ENCODE results near the gene EXOC1. TPM values are rescaled to one million over a fixed set of nuclear protein-coding genes. Genes with fewer than 3 reads are reported as not detected.

Gene EXOC1
- total RNA-seq, 1 experiment from 2014 or later, result 21.2 TPM

- Histone ChIP-seq H3K79me2 (ENCODE audit: insufficient read depth, low read length) (no peaks in the 10 kb centered on the region), H2BK5ac (ENCODE audit: insufficient read length, low read length) (no peak overlapping the region), H2BK15ac (ENCODE audit: low read depth, low read length) (no peak overlapping the region), H3K9ac (ENCODE audit: extremely low read depth, insufficient read length, low read length) (no peak overlapping the region), H3K79me1 (ENCODE audit: insufficient read depth, low read depth, low read length, poor library complexity, severe bottlenecking) (no peaks in the 10 kb centered on the region), H4K5ac (ENCODE audit: insufficient read length, low read depth, low read length) (no peak overlapping the region), H2AK5ac (ENCODE audit: insufficient read length, low read length) (no peak overlapping the region), H3K27me3 (ENCODE audit: insufficient read depth, low read length) (no peaks in the 10 kb centered on the region), H4K8ac (replicated peaks; ENCODE audit: insufficient read length, low read depth, low read length) (no peak overlapping the region), H4K20me1 (ENCODE audit: control insufficient read depth, insufficient read depth, insufficient read length) (no peaks in the 10 kb centered on the region), H3T11ph (ENCODE audit: low read length) (no peak overlapping the region), H3K23me2 (ENCODE audit: insufficient read length, low read depth, low read length, poor library complexity, severe bottlenecking) (no peaks in the 10 kb centered on the region), H3K4ac (ENCODE audit: low read depth, low read length) (no peak overlapping the region), H3K14ac (ENCODE audit: insufficient read depth, low read length) (no peak overlapping the region), H2BK20ac (ENCODE audit: low read depth, low read length, poor library complexity, severe bottlenecking) (no peak overlapping the region), H3K18ac (ENCODE audit: insufficient read length, low read depth, low read length) (no peak overlapping the region), H3K9me3 (ENCODE audit: control insufficient read depth, low read depth, low read length) (no peaks in the 10 kb centered on the region), H3K23ac (ENCODE audit: insufficient read length, low read depth, low read length) (no peak overlapping the region), H2BK12ac (ENCODE audit: insufficient read length, low read depth, low read length) (no peak overlapping the region), H3K4me2 (ENCODE audit: insufficient read depth, insufficient read length, low read length) (no peak overlapping the region), H3K27ac (ENCODE audit: insufficient read length, low read depth, low read length) (no peak overlapping the region), H2AFZ (ENCODE audit: low read length) (no peak overlapping the region), H3K4me1 (ENCODE audit: insufficient read depth, low read length) (no peaks in the 10 kb centered on the region), H4K91ac (ENCODE audit: insufficient read length, low read depth, low read length) (no peak overlapping the region), H3K56ac (ENCODE audit: insufficient read length, low read depth, low read length) (no peak overlapping the region), H2BK120ac (ENCODE audit: low read depth, low read length, poor library complexity, severe bottlenecking) (no peak overlapping the region)
- H3K9me3 Mint-ChIP-seq, result peaks cover 0 to 1% of the 10 kb centered on the region in 2 experiments; a peak in 2 of 5 replicates
- H3K27me3 Mint-ChIP-seq (ENCODE audit: low read depth), result peaks cover 1% of the 10 kb centered on the region; the same call in 1 of the 2 replicates
- no peak overlapping the region for H3K4me3 Mint-ChIP-seq
- H3K27ac Mint-ChIP-seq, result no peak overlapping the region
- H3K36me3 Mint-ChIP-seq (ENCODE audit: insufficient read depth in 1 of 3, low read depth in 3 of 3), result no peaks in the 10 kb centered on the region
- DNase-seq, result no peak
- WGBS (ENCODE audit: extremely low coverage, insufficient read length, low lambda C conversion rate), result no CpG with 5 or more reads among the region's 3 CpGs
- TF ChIP-seq CTCF (conservative IDR thresholded peaks at IDR 0.05), result no peak
- H3K4me1 Mint-ChIP-seq, result peaks cover 7 to 10% of the 10 kb centered on the region in 2 experiments
Measured at GRCh38 chr4:55921093-55921492, 67.6 kb downstream of the EXOC1 start.
